Fibroblast of skin of right quadriceps (primary cell): ENCODE data around the gene TUSC2.

Source experiments
- DNase-seq: peaks from one replicate; pipeline ENCODE4 v3.0.0-alpha.2; 2013

TUSC2 gene, protein sequence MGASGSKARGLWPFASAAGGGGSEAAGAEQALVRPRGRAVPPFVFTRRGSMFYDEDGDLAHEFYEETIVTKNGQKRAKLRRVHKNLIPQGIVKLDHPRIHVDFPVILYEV

DNA sequence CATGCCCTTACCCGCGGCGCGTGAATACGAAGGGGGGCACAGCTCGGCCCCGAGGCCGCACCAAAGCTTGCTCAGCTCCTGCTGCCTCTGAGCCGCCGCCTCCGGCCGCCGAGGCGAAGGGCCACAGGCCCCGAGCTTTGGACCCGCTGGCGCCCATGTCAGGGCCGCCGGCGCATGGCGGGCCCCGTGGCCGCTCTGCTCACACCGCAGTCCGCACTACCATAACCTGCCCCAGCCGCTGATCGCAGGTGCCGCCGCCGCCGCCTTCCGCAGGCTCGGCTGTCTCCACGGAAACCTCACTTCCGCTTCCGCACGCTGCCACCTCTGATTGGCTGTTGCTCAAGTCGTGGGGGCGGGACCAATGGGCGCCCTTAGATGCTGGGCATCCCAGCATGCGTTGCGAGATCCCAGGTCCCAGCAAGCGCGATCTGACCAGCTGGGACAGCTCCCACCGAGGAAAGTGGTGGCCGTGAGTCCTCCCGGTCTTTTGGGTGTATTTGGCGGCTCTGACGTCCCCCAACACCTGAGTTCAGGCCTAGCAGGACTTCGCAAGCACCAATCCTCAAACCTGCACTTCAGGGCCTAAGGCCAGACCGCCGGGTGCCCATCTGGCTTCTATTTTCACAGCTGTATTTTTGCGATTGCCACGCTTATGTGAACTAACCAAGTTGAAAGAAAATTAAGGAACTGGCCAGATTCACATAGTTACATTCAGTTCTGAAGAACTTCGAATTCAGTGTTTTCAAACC is at the start of gene TUSC2:
TSS of gene TUSC2 (minus strand) at position 281 of the 749 bp plus-strand sequence. CDS start at position 157, 124 bp downstream.
- peak; percentile 93 for DNase-seq

- DNase-seq, result no peak
Measured at GRCh38 chr3:50375258-50375931, 47.4 kb upstream of the TUSC2 start.

GRCh38 chr3:50374363-50375257 is 46.6 kb upstream of the TUSC2 start:
- DNase-seq, result no peak

DNA sequence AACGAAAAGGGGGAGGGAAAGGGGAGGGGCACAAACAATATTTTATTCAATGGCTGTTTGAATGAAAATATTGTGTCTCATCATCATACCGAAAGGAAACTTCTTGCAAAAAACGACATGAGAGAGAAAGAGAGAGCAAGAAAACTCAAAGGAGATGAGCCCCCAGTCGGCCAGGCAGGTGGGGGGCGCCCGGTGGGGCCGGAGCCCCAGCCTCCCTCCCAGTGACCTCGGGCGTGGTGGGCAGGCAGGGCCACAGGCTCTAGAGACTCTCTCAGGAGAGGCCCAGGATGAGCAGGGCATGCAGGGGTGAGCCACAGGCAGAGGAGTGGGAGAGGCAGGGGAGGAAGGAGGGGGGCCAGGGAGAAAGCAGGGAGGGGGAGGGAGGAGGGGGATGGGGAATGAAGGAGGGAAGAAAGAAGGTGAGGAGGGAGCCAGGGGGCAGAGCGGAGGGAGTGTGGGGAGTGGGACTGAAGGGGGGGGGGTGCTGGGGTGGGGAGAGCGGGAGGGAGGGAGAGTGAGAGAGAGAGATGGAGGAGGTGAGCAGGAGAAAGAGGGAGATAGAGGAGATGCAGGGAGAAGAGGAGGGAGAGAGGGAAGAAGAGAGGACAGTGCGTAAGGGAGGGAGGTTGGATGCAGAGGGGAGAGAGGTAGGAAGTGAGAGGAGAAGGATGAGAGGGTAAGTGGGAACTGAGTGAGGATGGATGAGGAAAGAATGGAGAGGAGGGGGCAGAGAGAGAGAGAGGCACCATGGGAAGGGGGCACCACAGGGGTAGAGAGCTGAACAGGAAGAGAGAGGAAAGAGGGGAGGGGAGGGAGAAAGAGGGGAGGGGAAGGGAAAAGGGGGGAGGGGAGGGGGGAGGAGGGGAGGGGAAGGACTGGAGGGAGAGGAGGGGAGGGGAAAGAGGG is 45.4 kb upstream of the TUSC2 start:
- no peak for DNase-seq

DNA sequence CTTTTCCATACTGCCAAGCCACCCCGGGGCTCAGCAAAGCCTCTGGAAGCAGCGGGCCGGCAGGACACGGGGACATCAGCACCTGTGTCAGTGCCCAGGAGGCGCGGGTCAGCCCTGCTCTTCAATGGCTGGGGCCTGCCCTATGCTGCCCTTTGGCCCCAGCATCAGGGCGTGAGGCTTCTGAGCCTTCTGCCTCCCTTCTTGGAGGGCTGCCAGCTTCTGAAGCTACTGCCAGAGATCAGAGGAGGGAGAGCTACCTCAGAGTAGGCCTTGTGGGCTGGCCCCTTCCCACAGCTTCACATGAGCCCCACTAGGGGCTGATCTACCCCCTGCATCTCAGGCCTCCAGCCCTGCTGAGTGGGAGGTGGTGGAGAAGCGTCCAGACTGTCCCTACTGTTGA is 44.3 kb upstream of the TUSC2 start:
- no peak for DNase-seq

DNA sequence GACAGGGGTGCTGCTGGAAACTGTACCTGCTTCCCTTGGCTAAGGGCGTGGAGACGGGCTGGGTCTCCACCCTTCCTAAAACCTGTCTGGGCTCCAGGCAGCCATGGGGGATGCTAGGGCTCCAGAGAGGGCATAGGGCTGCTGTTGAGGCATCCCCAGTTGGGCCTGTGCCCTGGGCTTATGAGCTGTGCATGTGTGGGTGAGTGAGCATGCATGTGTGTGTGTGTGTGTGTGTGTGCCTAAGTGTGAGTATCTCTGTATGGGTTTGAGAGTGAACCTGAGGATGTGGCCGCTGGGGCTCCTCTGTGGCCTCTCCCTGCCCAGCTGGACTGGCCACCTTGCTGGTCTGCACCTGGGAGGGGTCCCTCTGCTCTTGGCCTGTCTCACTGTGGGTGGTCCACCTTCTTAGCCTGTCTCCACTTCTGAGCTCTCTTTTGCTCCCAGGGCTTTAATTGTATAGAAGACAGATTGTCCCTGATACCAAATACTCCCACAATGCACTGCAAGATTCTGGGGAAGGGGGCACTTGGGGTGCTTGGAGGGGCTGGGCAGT is 43.2 kb upstream of the TUSC2 start:
- no peak for DNase-seq

GRCh38 chr3:50370594-50370993 is 42.6 kb upstream of the TUSC2 start:
- peak; percentile 51 for DNase-seq

DNA sequence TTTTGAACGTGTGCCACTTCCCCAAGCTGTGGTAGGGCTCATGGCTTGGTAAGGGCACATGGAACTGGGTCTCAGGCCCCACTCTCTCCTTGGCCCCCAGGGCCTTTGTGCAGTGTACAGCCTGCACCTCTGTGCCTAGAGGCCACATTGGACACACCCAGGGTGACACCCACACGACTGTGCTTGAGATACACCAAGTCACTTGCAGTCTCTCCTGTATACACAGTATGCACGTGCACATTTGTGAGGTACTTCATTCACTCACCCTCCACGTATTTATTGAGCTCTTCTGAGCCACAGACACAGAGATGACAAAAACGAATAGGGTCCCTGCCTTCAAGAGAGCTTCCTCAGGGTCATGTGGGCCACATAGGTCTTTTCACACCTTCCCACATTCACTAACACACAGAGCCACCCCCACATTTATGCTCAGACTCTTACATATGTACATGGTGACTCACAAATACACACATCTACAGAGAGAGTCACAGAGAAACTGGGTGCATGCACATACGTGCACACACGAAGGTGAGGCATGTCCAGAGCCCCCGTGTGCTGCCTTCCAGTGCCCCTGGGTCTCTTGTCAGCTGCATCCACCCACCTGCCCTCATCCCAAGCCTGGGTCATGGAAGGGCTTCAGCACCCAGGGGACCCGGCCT is 41.1 kb upstream of the TUSC2 start:
- no peak for DNase-seq

- no peak for DNase-seq
Measured at GRCh38 chr3:50365842-50366220, 37.8 kb upstream of the TUSC2 start.

DNA sequence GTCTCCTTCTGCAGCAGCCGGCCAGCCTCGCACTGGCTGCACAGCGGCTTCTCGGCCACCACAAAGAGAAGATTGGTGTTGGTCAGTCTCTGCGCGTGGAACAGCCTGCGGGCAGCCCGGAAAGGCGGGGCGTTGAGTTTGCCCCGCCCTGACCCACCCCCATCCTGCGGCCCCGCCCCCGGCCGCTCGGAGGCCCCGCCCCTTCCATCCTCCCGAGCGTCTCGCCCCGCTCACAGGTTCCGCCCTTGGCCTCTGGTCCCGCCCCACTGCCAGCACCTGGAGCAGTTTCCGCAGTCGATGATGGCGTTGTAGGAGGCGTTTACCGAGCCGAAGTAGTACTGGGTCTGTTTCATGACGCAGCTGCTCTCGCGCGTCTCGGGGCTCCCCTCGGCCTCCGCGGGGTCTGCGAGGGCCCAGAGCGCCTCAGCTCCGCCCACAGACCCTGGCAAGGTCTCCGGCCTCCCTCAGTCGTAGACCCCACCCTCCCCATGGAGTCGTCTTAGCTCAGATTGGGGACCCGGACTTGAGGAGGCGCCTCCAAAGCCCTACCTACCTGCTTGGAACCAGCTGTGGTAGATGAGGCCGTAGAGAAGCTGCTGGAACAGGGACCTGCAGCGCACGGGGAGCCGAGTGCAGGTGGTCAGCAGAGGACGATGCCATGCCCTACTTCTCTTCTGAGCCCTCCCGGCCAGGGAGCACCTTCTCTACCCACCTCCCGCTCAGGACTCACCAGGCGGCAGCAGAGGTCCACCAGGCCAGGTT is 37.2 kb upstream of the TUSC2 start:
- DNase-seq, result peak; percentile 51

- DNase-seq, result no peak
Measured at GRCh38 chr3:50364573-50365079, 36.6 kb upstream of the TUSC2 start.

- DNase-seq, result no peak
Measured at GRCh38 chr3:50359760-50360110, 31.7 kb upstream of the TUSC2 start.

DNA sequence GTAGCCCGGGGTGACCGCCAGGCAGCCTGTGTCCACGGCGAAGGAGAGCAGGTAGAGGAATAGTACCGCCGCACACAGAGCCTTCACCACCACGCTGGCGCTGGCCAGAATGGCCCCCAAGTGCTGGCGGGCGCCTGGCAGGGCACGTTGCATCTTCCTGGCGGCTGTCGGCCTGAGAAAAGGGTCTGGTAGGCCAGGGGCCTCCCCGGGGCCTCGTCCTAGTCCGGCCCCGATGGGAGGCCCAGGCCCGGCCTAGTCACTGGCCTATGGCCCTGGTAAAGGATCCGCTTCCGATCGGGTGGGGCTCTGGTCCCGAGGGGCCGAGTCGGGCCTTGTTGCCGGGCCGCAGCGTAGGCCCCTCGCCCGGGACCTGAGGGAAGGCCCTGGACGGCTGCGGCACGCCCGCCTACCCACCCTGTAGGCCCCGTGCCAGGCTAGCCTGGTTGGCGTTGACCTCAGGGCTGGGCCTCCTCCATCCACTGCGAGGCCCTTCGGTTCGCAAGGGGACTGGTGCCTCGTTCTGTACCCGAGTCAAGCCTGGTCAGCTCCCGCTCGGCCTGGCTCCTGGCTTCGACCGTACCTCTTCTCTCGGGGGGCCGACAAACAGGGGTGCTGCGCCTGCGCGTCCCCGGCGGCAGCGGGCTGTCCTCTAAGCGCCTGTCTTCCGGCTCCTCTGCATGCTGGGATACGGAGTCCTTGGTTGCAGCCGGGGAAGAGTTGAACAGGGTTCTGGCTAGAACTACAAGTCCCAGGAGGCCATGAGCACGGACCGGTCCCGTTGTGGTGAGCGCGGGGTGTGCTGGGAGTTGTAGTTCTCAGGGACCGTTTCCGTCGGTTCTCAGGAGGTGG is 31.1 kb upstream of the TUSC2 start, which contains the start of gene TMEM115:
TSS of gene TMEM115 (minus strand) at position 611 of the 849 bp plus-strand sequence. CDS start at position 153, 458 bp downstream.
- DNase-seq, result peak; percentile 98

DNA sequence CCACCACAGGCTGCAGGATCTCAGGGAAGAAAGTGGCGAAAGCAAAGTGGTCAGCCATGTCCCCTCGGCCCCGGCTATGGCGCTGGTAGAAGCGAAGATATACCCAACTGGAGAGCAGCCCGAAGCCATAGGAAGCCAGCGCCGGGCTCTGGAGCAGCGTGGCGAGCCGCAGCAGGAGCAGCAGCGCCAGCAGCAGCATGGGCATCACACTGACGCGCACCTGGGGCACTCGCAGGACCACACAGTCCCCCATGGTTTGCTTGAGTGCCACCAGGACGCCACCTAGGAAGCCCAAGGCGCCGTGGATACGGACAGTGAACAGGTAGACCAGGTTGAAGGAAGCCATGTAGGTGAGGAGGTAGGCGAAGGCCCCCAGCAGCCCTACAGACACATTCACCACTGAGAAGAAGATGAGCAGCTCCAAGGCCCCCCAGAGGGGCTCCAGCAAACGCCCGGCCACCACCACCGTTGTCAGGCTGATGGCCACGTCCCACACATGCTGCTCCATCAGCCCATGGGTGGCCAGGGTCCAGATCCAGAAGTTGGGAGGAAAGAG is 30.4 kb upstream of the TUSC2 start:
- DNase-seq, result no peak

DNA sequence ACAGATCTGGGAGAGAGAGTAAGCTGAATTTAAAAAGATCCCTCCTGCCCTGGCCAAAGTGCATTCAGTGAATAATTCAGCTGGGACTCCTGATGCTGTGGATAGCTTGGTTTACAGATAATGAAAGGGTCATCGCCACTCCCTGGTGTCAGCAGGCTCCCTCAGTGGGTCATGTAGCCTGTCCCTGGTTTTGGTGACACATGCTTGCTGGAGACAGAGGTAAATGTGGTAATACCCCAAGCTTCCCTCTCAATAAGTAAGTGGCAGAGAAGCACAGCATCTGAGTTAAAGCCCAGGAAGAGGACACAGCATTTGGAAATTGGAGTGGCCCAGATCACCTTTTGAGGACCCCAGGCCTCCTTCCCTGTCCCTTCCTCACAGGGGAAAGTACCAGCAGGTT is 29.5 kb upstream of the TUSC2 start:
- no peak for DNase-seq

DNA sequence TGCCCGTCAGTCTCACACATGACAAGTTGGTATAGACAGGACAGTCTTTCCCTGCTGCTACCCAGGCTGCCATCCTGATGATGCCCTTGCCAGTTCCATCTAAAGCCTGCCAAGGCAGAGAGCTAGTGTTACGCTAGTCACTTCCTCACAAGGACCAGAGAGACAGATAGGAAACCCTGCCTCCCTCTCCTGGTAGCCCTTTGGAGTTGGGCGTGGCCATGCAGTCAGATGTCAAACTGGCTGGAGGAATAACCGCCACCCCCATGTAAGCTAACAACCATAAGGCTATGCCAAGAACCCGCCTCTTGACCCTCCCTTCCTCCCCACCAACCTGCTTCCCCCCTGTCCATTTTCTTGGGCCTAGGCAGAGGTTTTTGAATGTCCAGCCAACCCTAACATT is 28.5 kb upstream of the TUSC2 start:
- no peak for DNase-seq

DNA sequence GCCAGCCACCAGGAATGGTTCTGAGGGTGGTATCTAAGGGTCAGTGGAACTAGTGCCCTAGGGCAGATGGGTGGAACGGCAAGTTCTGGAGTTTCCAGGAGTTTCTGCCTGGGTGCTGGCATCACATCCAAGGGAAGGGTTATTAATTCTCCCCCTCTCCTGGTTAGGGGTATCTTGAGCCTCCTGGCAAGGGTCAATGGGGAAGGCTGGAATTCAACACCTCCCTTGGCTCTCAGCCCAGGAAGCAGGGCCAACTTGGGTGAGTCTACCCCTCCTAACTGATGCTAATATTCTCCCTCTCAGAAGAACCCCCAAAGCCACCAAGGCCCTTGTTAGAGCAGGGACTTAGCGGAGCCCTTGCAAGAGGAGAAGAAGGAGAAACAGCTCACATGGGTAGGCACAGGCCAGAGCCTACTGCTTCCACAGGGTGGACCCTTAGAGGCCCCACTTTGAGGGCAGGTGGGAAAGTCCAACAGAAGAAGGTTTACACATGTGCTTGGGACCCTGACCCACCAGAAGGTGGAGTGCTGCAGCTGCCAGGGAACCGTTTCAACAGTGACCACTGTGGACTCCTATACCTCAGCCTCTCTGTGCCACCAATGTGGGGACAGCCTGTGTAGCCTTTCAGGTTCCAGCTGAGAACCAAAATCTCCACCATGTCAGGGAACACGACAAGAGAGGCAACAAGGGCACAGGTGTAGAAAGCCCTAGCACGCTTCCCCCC is 28.0 kb upstream of the TUSC2 start:
- no peak for DNase-seq

DNA sequence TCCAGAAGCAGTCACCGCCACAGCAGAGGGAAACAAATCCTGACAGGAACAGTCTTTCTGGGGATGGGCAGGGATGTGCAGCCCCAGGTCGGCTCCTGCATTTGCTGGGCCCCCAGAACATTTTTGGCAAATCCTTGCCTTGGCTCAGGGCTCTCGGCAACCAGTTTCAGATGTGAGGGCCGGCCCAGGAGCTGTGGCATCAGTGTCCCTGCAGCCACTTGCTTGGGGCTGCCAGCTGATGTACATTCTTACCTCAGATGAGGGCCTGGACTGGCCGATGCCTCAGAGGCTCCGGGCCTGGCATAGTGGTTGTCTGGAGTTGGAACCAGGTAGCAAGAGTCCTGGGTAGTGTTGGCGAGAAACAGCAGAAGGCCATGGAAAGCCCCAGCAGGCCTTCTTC is 26.8 kb upstream of the TUSC2 start:
- no peak for DNase-seq
